BJ (cell line): Measurements from ENCODE around the gene PCED1B. TPM values are rescaled to one million over a fixed set of nuclear protein-coding genes. Genes with fewer than 3 reads are reported as not detected.

ENCODE experiments used
- CTCF ChIA-PET: fragments of 350-600 bp; formaldehyde crosslinking; extraction: SDS; loops from one replicate; lab custom pipeline; 2021; ENCODE audit warnings: antibody characterized with exemption, inconsistent platforms; lab: Yijun Ruan, JAX
- POLR2A ChIA-PET: fragments of 300-600 bp; sonication (Branson Sonifier 250); formaldehyde crosslinking; extraction: SDS; loops from one replicate; lab custom pipeline; 2021; ENCODE audit warnings: antibody characterized with exemption; lab: Charles Lee
- DNase-seq: peaks from one replicate; pipeline ENCODE4 v3.0.0-alpha.2; 2011; ENCODE audit warnings: low read depth
- H3K27me3 ChIP-seq: 2 replicates; pipeline ENCODE4 v1.6.0; 2011; ENCODE audit warnings: low read length; ENCODE audit not compliant: control insufficient read depth, insufficient read depth
- H3K36me3 ChIP-seq: 2 replicates; pipeline ENCODE4 v1.5.1; 2011; ENCODE audit warnings: low read length; ENCODE audit not compliant: control insufficient read depth, insufficient read depth
- H3K4me3 ChIP-seq: 2 replicates; pipeline ENCODE4 v1.5.1; 2011; ENCODE audit warnings: low read depth, mild to moderate bottlenecking, control low read depth, low read length
- CTCF ChIP-seq: IDR thresholded peaks from 2 replicates; pipeline ENCODE4 v1.5.1; 2011; ENCODE audit warnings: low read depth, mild to moderate bottlenecking, control low read depth, inconsistent platforms, low read length, moderate library complexity; ENCODE audit not compliant: insufficient read depth
- polyA plus RNA-seq: library from polyadenylated mRNA; depleted of rRNA; stranded (reverse); fragments of >200 nt; gene quantifications from 2 replicates; pipeline ENCODE4 v1.2.3, GENCODE V29; 2011

Gene PCED1B
- polyA plus RNA-seq, 1 experiment: 7.8 TPM

GRCh38 chr12:47139000-47139681 lies 59.7 kb downstream of the PCED1B start:
- Histone ChIP-seq H3K36me3 (no peaks in the 10 kb centered on the region; the same call in 1 of the 2 replicates), H3K27me3 (no peaks in the 10 kb centered on the region), H3K4me3 (no peak overlapping the region)
- TF ChIP-seq CTCF: no peak
- ChIA-PET CTCF (no interaction called here), POLR2A (no interaction called here)
- DNase-seq: no peak

GRCh38 chr12:47141459-47141858 lies 62.0 kb downstream of the PCED1B start:
- CTCF ChIA-PET: interaction anchor here (0.9 kb wide), 1 partner anchor 13 kb away, joined by 3 read pairs; no protein-coding TSS in a partner anchor

GRCh38 chr12:47144769-47145168 lies 65.3 kb downstream of the PCED1B start:
- TF ChIP-seq CTCF: no peak
- no peak overlapping the region for H3K4me3 ChIP-seq
- no peak for DNase-seq
- ChIA-PET CTCF (interaction anchor here (0.9 to 1.7 kb wide), 2 partner anchors 10 to 32 kb away, joined by 3 to 4 read pairs; no protein-coding TSS in a partner anchor), POLR2A (no interaction called here)
- H3K27me3 ChIP-seq: no peaks in the 10 kb centered on the region
- no peaks in the 10 kb centered on the region; the same call in 1 of the 2 replicates for H3K36me3 ChIP-seq

More at GRCh38 chr12:47141459-47141858, 62.0 kb downstream of the PCED1B start:
- H3K4me3 ChIP-seq: no peak overlapping the region
- no peak for TF ChIP-seq CTCF
- DNase-seq: no peak
- no peaks in the 10 kb centered on the region for H3K27me3 ChIP-seq
- H3K36me3 ChIP-seq: no peaks in the 10 kb centered on the region; the same call in 1 of the 2 replicates
- POLR2A ChIA-PET: no interaction called here

- H3K27me3 ChIP-seq: no peaks in the 10 kb centered on the region
- DNase-seq: no peak
- TF ChIP-seq CTCF: no peak
- ChIA-PET POLR2A (no interaction called here), CTCF (interaction anchor here (1.7 kb wide), 1 partner anchor 11 kb away, joined by 4 read pairs; no protein-coding TSS in a partner anchor)
- no peaks in the 10 kb centered on the region; the same call in 1 of the 2 replicates for H3K36me3 ChIP-seq
- H3K4me3 ChIP-seq: no peak overlapping the region
These were observed 65.8 kb downstream of the PCED1B start for GRCh38 chr12:47145188-47145587.

- no peak for TF ChIP-seq CTCF
- ChIA-PET POLR2A (no interaction called here), CTCF (no interaction called here)
- Histone ChIP-seq H3K27me3 (no peaks in the 10 kb centered on the region), H3K4me3 (no peak overlapping the region), H3K36me3 (no peaks in the 10 kb centered on the region)
- DNase-seq: no peak
These were observed 68.3 kb downstream of the PCED1B start for GRCh38 chr12:47147739-47148138.
